Panc1 (cell line): ENCODE measurements around the gene SIAH3. TPM values are rescaled to one million over a fixed set of nuclear protein-coding genes. Genes with fewer than 3 reads are reported as not detected.

Source experiments
- ATAC-seq: fragments of 200-7000 bp; cut with Tn5 transposase; 2 replicates; pipeline ENCODE4 v1.9.1; 2020; ENCODE audit warnings: mild to moderate bottlenecking, moderate library complexity
- BruUV-seq: library from RNA; stranded (reverse); fragments of 400-500 nt; replicated peaks from 2 replicates; lab custom pipeline; 2021; lab: Mats Ljungman, UMichigan
- CTCF ChIA-PET: fragments of 300-600 bp; sonication (Branson Sonifier 250); formaldehyde crosslinking; loops from one replicate; lab custom pipeline; 2022; ENCODE audit warnings: antibody characterized with exemption; lab: Charles Lee
- POLR2A ChIA-PET: fragments of 300-600 bp; sonication (Branson Sonifier 250); formaldehyde crosslinking; loops from one replicate; lab custom pipeline; 2022; ENCODE audit warnings: antibody characterized with exemption; lab: Charles Lee
- DNase-seq: peaks from one replicate; pipeline ENCODE4 v3.0.0-alpha.2; 2010; ENCODE audit warnings: low read depth, low spot score
- H3K27ac ChIP-seq: 2 replicates; pipeline ENCODE4 v1.5.1; 2011; ENCODE audit warnings: mild to moderate bottlenecking, low read length, inconsistent platforms
- H3K27me3 ChIP-seq: fragments of 200-500 bp; sonication (Bioruptor generic); 2 replicates; pipeline ENCODE4 v1.6.0; 2014; ENCODE audit warnings: low read length, inconsistent platforms; ENCODE audit not compliant: control insufficient read depth, insufficient read depth
- H3K36me3 ChIP-seq: fragments of 200-500 bp; sonication (Bioruptor generic); 2 replicates; pipeline ENCODE4 v1.5.1; 2014; ENCODE audit warnings: inconsistent platforms, mild to moderate bottlenecking, low read length, moderate library complexity; ENCODE audit not compliant: control insufficient read depth, insufficient read depth
- H3K4me1 ChIP-seq: 2 replicates; pipeline ENCODE4 v1.5.1; 2011; ENCODE audit warnings: inconsistent platforms, mild to moderate bottlenecking, low read length, moderate library complexity; ENCODE audit not compliant: control insufficient read depth, insufficient read depth
- H3K4me3 ChIP-seq, 2 experiments: 2 replicates each; pipeline ENCODE4 v1.5.1; 2011 to 2012; ENCODE audit warnings: low read depth in 2 of 2, low read length in 2 of 2, mild to moderate bottlenecking in 2 of 2, inconsistent platforms in 1 of 2, moderate library complexity in 1 of 2
- H3K9me3 ChIP-seq: fragments of 200-500 bp; sonication (Bioruptor generic); 2 replicates; pipeline ENCODE4 v1.5.1; 2014; ENCODE audit warnings: low read depth, mild to moderate bottlenecking, inconsistent platforms, low read length, moderate library complexity; ENCODE audit not compliant: control insufficient read depth, insufficient read depth
- POLR2AphosphoS5 ChIP-seq: IDR thresholded peaks from 2 replicates; pipeline ENCODE4 v1.6.1; 2012; ENCODE audit warnings: mild to moderate bottlenecking, low read depth, low read length, moderate library complexity
- SIN3A ChIP-seq: IDR thresholded peaks from 2 replicates; pipeline ENCODE4 v1.6.1; 2012; ENCODE audit warnings: low read depth, mild to moderate bottlenecking, low read length, moderate library complexity, borderline replicate concordance; ENCODE audit not compliant: insufficient read depth
- TCF7L2 ChIP-seq: IDR thresholded peaks from 2 replicates; pipeline ENCODE4 v1.6.1; 2011; ENCODE audit warnings: mild to moderate bottlenecking, low read depth, low read length, inconsistent platforms
- in situ Hi-C: cut with HindIII; loops from 2 replicates; pipeline ENCODE4 v1.10.0; 2016; ENCODE audit warnings: low sequenced_read_pairs, low pct_unique_long_range_greater_than_20kb
- intact Hi-C: fragments of 100-400 bp; cut with micrococcal nuclease; formaldehyde crosslinking; loops from one replicate; pipeline ENCODE4 v1.10.0; 2022; ENCODE audit not compliant: unreplicated experiment
- total RNA-seq: library from RNA; stranded (reverse); gene quantifications from one replicate; pipeline ENCODE4 v1.2.1, GENCODE V29; 2021; ENCODE audit not compliant: unreplicated experiment
- TF ChIP-seq, protein P1 (sequence below): fragments of 450-650 bp; IDR thresholded peaks from 2 replicates; pipeline ENCODE4 v1.5.1; 2017; ENCODE audit warnings: mild to moderate bottlenecking
- TF ChIP-seq, protein P2 (sequence below), 2 experiments: IDR thresholded peaks; 2 replicates each; pipeline ENCODE4 v1.6.1; 2011 to 2012; ENCODE audit warnings: low read depth in 2 of 2, control low read depth in 1 of 2, low read length in 1 of 2, mild to moderate bottlenecking in 1 of 2, moderate library complexity in 1 of 2; ENCODE audit not compliant: insufficient read depth in 1 of 2

The SIAH3 gene
- total RNA-seq, 1 experiment from 2014 or later: not detected

DNA sequence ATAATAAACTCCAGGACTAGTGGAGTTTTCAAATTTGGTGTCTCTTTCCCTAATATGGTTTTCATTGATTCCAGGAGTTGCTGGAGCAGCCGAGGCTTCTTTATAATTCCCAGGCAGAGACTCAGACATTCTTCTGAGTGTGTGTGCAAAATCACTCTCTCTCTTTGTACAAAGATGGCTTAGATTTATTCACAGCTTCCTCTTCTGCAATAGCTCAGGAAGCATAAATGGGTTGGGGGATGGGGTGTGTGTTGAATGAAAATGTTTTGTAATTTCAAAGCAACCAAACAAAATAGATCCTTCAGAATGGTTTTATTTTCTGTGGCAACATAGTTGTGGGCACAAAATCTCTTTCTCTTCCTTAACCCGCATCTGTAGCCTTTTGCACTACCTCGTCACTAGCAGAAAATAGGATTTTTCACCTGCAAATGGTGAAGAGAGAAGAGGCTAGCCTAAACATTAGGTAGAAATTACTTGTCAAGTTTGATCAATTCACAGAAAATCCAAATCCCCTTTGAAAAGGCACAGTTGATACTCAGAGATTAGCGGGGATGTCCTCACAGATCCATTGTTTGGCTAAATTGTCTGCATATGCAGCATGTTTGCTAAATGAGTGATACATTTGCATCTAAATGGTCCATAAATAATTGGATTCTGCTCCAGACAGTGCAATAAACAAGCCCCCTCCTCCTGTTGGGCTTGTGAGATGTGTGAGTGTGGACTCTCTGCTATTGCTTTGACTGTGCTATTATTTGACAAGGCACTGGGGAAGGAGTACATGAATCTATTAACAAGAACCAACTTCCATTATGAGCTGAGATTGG, 82.7 kb downstream of the SIAH3 start:
- intact Hi-C loops (no loop called here), in situ Hi-C loops (no loop called here)
- TF ChIP-seq, protein P1, sequence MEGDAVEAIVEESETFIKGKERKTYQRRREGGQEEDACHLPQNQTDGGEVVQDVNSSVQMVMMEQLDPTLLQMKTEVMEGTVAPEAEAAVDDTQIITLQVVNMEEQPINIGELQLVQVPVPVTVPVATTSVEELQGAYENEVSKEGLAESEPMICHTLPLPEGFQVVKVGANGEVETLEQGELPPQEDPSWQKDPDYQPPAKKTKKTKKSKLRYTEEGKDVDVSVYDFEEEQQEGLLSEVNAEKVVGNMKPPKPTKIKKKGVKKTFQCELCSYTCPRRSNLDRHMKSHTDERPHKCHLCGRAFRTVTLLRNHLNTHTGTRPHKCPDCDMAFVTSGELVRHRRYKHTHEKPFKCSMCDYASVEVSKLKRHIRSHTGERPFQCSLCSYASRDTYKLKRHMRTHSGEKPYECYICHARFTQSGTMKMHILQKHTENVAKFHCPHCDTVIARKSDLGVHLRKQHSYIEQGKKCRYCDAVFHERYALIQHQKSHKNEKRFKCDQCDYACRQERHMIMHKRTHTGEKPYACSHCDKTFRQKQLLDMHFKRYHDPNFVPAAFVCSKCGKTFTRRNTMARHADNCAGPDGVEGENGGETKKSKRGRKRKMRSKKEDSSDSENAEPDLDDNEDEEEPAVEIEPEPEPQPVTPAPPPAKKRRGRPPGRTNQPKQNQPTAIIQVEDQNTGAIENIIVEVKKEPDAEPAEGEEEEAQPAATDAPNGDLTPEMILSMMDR: no peak
- TF ChIP-seq, protein P2, sequence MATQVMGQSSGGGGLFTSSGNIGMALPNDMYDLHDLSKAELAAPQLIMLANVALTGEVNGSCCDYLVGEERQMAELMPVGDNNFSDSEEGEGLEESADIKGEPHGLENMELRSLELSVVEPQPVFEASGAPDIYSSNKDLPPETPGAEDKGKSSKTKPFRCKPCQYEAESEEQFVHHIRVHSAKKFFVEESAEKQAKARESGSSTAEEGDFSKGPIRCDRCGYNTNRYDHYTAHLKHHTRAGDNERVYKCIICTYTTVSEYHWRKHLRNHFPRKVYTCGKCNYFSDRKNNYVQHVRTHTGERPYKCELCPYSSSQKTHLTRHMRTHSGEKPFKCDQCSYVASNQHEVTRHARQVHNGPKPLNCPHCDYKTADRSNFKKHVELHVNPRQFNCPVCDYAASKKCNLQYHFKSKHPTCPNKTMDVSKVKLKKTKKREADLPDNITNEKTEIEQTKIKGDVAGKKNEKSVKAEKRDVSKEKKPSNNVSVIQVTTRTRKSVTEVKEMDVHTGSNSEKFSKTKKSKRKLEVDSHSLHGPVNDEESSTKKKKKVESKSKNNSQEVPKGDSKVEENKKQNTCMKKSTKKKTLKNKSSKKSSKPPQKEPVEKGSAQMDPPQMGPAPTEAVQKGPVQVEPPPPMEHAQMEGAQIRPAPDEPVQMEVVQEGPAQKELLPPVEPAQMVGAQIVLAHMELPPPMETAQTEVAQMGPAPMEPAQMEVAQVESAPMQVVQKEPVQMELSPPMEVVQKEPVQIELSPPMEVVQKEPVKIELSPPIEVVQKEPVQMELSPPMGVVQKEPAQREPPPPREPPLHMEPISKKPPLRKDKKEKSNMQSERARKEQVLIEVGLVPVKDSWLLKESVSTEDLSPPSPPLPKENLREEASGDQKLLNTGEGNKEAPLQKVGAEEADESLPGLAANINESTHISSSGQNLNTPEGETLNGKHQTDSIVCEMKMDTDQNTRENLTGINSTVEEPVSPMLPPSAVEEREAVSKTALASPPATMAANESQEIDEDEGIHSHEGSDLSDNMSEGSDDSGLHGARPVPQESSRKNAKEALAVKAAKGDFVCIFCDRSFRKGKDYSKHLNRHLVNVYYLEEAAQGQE (IDR thresholded peaks at IDR 0.05; ENCODE audit: insufficient read depth in 1 of 2, low read depth in 2 of 2, low read length in 1 of 2): no peak
- no peak for TF ChIP-seq SIN3A
- TF ChIP-seq TCF7L2: no peak
- TF ChIP-seq POLR2AphosphoS5: no peak
- ChIA-PET CTCF (no interaction called here), POLR2A (no interaction called here)
- BruUV-seq: no TSS peak
- no peaks in the 10 kb centered on the region for H3K9me3 ChIP-seq
- no peaks in the 10 kb centered on the region for H3K4me1 ChIP-seq
- H3K36me3 ChIP-seq: no peaks in the 10 kb centered on the region
- ATAC-seq (no peak), DNase-seq (no peak)
- no peak overlapping the region for H3K4me3 ChIP-seq
- no peak overlapping the region for H3K27ac ChIP-seq
- H3K27me3 ChIP-seq: no peaks in the 10 kb centered on the region

DNA sequence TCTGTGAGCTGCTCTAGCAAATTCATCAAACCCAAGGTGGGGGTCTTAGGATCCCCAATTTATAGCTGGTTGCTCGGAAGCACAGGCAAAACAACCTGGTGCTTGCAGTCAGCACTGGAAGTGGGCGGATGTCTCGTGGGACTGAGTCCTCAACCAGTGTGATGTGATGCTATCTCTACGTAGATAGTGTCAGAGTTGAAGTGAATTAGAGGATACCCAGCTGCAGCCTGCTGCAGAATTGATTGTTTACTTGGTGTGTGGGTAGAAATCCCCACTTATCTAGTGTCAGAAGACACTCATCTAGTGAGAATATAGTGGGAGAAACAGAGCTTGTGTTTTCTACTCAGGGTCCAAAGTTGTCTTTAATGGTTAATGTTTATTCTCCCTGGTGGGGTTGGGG, 86.1 kb downstream of the SIAH3 start:
- Histone ChIP-seq H3K9me3 (no peaks in the 10 kb centered on the region), H3K27me3 (no peaks in the 10 kb centered on the region), H3K4me1 (no peaks in the 10 kb centered on the region), H3K36me3 (no peaks in the 10 kb centered on the region), H3K4me3 (no peak overlapping the region), H3K27ac (no peak overlapping the region)
- BruUV-seq: no TSS peak
- CTCF ChIA-PET: no interaction called here
- intact Hi-C loops (no loop called here), in situ Hi-C loops (no loop called here)
- DNase-seq (no peak), ATAC-seq (no peak)
- POLR2A ChIA-PET: no interaction called here
- TF ChIP-seq, protein P2 (IDR thresholded peaks at IDR 0.05; ENCODE audit: insufficient read depth in 1 of 2, low read depth in 2 of 2, low read length in 1 of 2): no peak
- no peak for TF ChIP-seq SIN3A
- no peak for TF ChIP-seq POLR2AphosphoS5
- TF ChIP-seq, protein P1: no peak
- no peak for TF ChIP-seq TCF7L2
